Retinal pigment epithelial cell (primary cell): Measurements from ENCODE around the gene ASAH2.

Experiments used
- DNase-seq: peaks from one replicate; pipeline ENCODE4 v3.0.0-alpha.2; 2010; ENCODE audit warnings: low read depth
- H3K4me3 ChIP-seq: 2 replicates; pipeline ENCODE4 v1.5.1; 2011; ENCODE audit warnings: mild to moderate bottlenecking, low read length, control low read depth, moderate library complexity
- CTCF ChIP-seq: conservative IDR thresholded peaks from 2 replicates; pipeline ENCODE4 v1.5.1; 2011; ENCODE audit warnings: low read depth, low read length, control low read depth, inconsistent platforms

The ASAH2 gene

GRCh38 chr10:50289196-50289595, 37.9 kb upstream of the ASAH2 start:
- no peak overlapping the region for H3K4me3 ChIP-seq
- no peak for TF ChIP-seq CTCF
- DNase-seq = no peak

GRCh38 chr10:50286996-50287803, 35.9 kb upstream of the ASAH2 start:
- H3K4me3 ChIP-seq = no peak overlapping the region
- no peak for DNase-seq
- no peak for TF ChIP-seq CTCF

GRCh38 chr10:50286517-50286916, 35.2 kb upstream of the ASAH2 start:
- no peak for DNase-seq
- no peak for TF ChIP-seq CTCF
- no peak overlapping the region for H3K4me3 ChIP-seq

- DNase-seq = no peak
- H3K4me3 ChIP-seq = no peak overlapping the region
- no peak for TF ChIP-seq CTCF
Observed at GRCh38 chr10:50281967-50282522, 30.7 kb upstream of the ASAH2 start.

- no peak for DNase-seq
- no peak for TF ChIP-seq CTCF
- H3K4me3 ChIP-seq = no peak overlapping the region
Observed at GRCh38 chr10:50281210-50281966, 30.1 kb upstream of the ASAH2 start.

GRCh38 chr10:50280049-50280841, 28.9 kb upstream of the ASAH2 start:
- TF ChIP-seq CTCF = no peak
- no peak overlapping the region for H3K4me3 ChIP-seq
- no peak for DNase-seq
